CD4-positive, alpha-beta T cell treated with Interleukin-15 for 1 hour (primary cell): Measurements from ENCODE around the gene ADORA1.

Source experiments
- DNase-seq: peaks from one replicate; pipeline ENCODE4 v3.0.0-alpha.2; 2020

The ADORA1 gene

DNA sequence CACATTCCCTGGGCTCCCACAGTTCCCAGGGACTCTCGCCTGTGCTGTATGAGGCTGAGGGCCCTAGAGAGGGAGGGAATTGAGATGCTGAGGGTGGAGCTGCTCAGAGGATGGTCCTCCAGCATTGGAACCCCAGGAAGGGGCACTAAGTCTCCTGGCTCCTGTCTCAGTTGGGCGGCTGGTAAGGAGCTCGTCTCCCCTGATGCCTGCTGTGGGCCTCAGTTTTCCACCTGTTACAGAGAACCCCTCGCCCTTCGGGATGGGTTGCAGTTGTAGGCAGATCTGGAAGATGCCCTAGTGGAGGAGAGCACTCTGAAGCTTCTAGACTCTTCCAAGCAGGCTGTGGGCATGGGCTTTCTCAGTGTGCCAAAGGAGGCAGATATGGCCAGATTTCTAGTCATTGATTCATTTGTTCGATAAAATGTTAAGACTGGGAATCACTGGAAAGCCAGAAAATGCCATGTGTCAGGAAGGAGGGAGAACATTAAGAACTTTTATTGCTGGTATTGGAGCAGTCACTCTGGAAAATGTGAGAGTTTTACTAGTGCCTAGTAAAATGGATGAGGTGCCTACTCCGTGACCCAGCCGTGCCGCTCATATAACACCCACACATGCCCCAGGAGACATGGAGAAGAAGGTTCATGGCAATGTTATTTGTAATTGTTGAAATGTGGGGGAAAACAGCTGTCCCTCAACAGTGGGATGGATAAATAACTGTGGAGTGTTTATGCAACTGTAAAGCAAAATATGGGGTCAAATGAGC lies 48.9 kb downstream of the ADORA1 start:
- DNase-seq, result no peak

DNA sequence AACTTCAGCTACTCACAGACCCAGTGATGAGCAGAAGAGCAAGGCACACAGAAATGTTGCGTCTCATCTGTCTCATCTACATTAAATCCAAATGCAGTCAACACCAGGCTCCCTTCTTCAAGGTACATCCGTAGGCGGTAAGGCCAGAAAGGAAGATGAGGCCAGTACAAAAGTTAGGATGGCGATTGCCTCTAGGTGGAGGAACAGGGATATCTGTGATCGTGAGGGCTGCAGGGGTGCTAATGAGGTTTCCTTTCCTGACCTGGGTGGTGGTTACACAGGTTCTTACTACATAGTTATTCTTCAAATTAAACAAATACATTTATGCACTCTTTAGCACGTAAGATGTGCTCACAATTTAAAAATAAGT lies 49.5 kb downstream of the ADORA1 start:
- DNase-seq, result no peak

DNA sequence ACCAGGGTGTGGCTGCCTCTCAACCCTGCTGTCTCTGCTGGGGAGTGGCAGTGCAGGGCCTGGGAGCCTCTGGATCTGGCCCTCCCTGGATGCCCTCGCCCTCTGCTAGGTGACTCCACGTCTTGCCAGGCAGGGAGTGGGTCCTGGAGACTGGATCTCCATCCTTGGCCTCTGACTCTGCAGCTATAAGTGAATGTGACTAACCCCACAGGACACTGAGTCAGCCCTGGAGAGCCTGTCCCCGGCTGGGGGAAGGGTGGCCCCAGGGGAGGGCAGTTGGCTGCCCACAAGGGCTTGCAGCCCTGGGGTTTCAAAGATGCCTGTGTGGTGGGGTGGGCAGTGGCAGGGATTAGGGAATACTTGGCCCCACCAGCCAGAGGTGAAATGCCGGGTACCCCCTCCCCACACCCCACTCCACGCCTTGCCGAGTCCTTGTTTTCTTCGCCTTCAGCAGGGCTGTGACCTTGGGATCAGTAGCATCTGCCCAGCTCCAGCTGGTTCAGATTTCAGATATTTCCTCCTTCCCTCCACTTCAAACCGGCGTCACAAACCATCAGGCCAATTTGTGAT lies 50.0 kb downstream of the ADORA1 start:
- peak; percentile 16 for DNase-seq

DNA sequence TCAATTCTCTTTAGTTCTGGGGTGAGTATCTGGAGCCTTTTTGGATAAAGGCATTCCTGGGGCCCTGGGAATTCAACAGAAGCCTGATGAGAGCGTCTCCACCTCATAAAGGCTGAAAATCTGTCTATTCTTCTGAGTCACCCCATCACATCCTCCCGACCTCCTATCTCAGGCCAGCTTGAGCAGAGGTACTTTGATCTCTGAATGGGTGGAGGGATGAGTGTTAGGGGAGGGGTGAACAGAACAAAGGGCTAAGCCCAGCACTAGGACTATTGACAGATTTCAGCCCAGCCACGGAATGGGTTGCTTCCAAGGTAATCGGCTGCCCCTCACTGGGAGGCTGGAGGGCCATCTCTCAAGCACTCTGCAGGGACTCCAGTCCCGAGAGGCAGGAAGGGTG lies 50.6 kb downstream of the ADORA1 start:
- DNase-seq, result peak; percentile 3

DNA sequence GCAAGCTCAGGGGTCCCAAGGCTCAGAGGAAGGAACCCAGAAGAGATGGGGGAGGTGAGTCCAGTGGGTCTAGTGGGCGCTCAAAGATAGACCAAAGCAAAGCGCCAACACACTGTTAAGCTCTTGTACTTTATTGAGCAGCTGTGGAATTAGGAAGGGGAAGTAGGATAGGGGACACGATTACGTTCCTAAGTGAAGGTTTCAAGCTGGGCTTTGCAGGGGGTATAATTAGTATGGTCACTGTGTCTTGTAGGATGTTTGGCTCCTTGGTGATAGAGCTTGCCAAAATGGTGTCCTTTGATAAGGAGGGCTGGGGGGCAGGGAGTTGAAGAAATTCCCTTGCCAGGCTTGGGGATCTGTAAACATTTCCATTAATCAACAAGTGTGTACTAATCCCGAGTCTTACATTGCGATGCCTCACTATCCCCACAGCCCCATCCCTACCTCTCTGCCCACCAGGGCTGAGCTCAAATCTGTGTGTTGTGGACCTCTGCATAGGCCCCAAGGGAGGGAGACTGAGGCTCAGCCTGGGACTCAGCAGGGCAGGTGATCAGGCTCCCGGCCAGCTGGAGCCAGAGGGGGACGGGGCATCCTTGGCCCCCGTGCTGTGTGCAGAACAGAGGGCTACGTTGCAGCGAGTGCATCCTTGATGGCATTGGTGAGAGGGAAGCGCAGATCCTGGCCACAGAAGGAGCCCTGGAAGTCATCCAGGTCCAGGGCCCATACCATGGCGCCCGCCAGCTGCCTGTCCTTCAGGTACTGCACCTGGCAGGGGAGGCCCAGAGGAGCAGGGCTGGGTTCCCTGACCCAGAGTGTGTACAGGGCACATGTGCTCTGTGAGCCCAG lies 51.5 kb downstream of the ADORA1 start:
- no peak for DNase-seq

DNA sequence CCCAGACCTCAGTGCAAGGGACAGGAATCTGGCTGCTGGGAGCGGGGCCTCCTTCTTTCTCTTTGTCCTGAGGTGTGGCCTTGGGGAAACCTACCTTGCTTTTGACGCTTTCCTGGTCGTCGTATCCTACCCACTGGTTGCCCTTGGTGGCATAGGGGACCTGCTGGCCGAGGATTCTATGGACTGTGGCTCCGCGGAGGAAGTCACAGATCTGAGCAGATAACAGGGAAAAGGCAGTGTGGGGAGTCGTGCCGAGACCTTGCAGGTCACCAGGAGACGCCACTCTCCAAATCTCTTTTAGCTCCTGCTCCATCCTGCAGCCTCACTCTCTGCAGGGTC lies 52.1 kb downstream of the ADORA1 start:
- DNase-seq, result no peak

DNA sequence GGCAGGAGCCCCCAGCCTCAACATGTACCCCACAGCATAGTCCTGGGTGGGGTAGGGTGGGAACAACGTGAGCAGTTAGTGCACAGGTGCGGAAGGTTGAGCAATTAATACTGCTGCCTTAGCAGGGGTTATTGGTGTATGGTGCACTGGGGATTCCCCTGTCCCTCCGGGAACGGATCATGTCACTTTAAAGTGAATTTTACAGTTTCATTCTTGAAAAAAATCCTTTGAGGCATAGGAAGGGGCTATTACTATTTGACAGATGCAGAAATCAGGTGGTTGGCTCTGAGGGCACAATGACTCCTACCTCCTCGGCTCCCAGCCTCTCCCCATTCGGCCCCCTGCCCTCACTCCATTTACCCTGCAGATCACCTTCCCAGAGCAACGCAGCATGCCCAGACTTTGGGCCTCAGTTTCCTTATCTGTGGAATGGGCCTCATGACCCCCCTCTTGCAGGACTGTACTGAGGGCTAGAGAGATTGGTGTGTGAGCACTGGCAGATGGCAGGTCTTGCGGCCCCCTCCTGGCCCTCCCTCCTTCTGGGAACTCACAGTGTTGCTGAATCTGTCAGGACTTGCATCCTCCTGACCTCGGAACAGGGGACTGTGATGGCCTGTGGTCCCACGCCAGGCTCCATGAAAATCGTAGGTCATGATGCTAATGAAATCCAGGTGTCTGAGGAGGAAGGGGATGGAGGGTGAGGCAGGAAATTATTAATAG lies 53.2 kb downstream of the ADORA1 start:
- no peak for DNase-seq

DNA sequence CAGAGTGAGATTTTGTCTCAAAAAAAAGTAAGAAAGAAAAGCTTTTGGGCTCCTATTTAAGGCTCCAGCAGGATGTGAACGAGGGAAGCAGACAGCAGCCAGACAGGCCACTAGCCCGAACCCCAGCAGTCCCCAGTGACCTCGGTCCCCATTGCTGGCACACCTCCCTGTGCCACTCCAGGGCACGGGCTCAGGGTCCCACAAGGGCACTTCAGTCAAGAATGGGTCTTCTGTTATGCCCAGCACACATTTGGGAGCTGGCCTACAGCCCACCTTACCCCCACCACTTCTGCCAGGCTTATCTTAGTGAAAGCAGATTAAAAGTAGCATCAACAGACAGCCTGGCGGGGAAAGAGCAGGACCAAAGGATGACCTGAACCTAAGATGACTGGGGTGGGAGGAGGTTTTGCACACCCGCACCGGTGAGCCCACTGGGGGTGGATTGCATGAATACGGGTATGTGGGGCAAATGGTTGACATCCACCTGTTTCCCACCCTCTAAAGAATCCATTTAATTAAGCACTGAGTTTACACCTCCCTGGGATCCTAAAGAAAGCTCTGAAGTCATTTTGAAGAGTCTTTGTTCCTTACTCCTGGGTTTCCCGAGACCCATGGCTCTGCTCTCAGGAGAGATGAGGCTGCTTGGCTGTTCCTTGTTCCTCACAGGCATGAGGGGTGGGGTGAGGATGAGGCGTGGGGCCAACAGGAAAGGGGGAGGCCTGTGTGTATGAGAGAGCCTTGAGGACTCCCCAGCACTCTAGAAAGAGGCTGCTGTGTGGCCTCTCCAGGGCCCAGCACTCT lies 54.3 kb downstream of the ADORA1 start:
- no peak for DNase-seq

DNA sequence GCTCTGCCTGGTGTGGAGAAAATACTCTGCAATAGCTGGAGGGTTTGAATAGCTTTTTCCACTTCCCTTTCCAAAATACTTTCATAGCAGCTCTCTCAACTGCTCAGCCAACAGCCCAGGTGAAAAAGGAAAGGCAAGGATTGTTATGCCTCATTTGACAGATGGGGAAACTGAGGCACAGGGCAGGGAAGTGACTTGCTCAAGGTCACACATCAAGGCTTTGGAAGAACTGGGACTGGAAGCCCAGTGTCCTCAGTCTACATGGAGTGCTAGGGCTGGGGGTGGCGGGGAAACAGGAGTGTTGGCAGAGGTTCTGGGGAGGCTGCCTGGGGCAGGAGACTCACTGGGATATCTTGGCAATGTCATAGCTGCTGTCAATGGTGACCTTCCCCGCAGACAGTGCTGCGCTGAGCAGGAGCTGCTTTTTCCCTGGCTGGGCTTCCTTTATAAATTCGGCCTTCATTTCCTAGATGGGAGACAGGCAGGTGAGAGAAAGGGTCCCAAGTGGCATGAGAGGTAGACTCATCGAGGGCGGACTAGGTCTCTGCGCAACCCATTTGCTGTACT lies 54.9 kb downstream of the ADORA1 start:
- DNase-seq, result no peak

DNA sequence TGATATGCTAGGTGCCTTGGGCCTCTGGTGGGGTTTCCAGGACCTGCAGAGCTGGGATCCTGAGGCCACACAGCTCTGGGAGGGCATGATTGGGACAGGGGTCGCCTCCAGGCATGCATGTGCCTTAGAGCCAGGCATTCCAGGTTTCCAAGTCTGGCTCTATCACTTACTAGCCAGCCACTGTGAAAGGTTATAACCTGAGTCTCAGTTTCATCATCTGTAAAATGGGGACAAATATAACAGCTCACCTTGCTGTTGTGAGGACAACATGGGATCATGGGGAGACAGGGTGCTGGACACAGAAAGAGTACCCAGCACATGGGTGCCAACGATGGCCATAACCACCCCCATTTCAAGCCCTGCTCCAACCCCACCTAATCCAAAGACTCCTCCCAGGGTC lies 56.3 kb downstream of the ADORA1 start:
- DNase-seq, result no peak

DNA sequence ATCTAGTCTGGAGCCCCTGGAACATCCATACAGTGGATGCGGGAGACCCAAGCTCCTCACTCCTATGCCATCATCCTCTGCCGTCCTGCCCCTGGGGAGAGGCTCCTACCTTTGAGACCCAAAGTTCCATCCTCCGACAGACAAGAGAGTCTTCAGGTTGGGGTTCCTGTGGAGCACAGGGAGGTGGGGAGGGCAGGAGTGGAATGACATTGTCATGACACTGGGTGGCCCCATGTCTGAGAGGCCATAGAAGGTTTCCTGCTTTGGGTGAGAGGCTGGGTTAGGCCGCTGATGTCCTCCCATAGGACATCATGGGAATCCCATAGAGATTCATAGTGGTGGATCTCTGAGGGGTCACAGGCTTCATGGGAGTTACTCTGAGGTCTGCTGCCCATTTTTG lies 56.9 kb downstream of the ADORA1 start:
- DNase-seq, result no peak

DNA sequence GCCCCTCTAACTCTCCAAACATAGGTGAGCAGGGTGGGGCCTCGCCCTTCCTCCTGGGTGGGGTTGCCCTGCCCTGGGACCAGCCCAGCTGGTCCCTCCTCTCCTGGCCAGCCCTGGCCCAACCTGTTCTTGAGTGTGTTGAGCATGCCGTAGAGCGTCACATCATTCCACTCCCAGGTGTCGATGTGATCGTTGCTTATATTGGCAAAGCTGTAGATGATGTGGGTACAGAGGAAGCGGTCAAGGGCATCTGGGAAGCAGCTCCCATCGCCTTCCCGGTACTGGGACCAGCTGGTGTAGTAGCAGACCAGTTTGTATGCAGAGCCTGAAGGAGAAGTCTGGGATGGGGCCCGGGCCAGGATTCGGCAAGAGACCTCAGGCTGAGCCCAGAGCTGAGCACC lies 57.5 kb downstream of the ADORA1 start:
- DNase-seq, result no peak

DNA sequence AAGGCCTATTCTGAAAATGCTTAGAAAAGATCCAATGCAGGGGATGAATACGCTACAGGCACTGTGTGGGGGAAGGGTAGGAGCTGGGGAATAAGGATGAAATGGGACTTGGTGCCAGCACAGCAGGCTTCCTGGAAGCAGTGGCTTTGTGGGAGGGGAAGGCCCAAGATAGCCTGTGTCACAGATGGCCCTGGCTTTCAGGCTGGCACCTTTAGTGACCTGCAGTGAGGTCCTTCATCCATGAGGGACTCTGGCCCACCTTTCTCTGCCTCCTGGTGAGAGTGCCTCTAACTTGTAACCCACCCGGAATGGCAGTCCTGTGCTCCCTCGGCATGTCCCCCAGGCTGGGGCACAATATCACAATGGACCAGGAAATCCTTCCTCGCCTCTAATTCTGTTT lies 58.1 kb downstream of the ADORA1 start:
- DNase-seq, result no peak

DNA sequence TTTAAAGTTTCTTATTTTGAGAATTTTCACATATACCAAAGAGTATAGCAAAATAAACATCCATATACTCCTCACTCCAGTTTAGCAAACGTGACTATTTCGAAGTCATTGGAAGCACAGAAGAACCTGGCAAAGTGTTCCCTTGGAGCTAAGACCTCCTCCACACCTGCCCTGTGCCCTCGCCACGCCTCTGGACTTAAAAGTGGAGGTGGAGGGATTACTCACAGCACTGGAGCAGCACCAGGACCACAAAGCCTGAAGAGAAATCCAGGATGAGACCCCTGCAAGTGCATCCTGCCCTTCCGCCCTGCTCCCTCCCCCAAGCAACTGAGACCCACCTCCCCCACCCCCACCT lies 58.5 kb downstream of the ADORA1 start:
- no peak for DNase-seq

DNA sequence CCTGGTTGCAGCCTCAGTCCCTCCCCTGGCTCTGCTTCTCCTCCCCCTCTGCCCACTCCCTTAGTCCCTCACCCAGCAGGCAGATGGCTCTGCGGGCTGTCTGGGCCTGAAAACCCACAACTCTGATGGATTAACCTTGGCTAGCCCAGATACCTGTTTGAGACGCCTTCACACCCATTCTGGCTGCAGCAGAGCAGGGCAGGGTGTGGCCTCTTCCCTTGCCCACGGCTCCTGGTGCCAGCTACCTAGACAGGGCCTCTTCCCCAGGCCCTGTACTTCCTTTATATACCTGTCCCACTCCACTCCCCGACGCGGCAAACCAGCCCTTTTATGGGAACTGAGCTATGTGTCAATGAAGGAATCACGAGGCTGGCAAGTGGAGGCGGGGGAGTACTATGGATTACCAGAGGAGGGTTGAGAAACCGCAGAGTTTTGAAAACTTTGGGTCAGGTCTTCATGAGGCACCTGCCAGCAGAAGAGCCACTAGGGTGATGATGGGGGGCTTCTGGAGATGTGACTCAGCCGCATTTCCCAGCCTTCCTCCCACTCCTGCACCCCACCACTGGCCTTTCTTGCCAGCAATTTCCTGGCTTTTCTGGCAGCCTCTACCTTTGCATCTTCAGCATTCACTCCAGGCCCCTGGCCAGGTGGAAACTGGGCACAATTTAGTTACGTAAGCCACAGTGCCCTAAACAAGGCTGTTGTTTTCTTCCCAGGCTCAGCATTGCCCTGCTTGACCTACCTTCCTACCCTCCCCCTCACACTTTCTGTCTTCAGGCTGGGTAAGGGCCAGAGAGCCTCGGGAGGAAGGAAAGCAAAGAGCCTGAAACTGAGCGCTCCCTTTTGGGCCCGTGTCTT lies 59.1 kb downstream of the ADORA1 start, which contains the start of gene CHI3L1:
CHI3L1 (minus strand) TSS at position 259 of the 858 bp plus-strand sequence; CDS start at position 178, 81 bp downstream.
- no peak for DNase-seq

DNA sequence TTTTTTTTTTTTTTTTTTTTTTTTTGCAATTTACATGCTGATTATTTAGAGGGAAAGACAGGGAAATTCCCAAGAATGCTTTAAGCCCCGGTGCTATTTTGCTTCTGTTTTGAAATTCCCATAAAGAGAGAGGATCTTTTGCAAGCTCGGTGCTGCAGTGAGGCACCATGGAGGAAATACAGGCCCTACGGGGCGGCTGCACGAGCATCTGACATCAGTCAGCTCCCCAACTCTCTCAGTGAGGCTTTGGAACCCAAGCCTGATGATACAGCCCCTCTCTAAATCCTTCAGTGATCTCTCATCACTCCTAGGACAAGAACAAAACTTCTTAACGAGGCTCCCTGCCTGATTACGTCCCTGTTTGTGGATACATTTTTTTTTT lies 59.8 kb downstream of the ADORA1 start:
- no peak for DNase-seq

DNA sequence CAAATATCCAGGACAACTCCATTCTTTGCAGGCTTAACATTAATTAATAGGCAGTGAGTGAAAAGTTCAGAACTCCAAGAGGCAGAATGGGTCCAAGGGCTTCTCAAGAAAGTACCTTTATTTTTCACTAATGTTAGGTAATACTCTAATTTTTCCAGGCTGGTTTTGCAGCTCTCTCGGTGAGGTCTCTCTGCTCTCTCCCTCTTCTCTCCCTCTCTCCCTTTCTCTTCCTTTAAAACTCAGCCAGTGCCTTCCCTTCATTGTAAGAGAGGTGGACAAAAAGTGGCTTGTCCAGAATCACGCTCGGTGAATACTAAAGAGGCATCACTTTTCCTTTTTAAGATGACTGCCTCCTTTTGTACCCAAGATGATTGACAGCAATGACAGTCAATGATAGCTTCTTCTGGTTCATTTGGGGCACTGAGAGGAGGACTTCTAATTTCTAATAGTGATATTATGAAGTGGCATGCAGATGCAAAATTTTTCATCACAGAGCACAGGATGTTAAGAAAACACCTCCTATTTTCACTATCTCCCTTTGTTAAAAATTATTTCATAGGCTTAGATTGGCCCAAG lies 60.3 kb downstream of the ADORA1 start:
- DNase-seq, result no peak

DNA sequence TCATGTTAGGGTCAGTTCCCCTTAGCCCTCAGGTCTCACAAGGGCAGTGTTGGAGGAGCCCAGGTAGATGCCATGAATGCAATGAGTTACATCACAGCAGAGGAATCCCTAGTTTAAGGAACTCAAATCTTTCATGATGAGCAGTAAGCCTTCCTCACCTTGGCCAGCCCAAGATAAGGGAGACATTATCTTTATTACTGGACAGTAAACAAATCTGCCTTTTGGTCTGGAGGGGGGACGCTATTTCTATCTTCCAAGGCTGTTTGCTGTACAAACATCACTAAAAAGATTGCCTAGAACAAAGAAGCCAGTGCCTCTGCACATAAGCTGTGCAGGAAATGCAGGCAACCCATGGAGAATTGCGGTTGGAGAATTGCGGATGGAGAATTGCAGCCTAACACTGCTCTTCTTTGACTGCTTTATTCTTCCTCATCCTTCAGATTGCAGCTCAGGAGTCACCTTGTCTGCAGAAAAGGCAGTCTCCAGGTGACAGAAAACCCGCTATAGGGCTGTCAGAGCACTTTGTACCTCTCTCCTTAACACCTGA lies 61.2 kb downstream of the ADORA1 start:
- DNase-seq, result no peak

DNA sequence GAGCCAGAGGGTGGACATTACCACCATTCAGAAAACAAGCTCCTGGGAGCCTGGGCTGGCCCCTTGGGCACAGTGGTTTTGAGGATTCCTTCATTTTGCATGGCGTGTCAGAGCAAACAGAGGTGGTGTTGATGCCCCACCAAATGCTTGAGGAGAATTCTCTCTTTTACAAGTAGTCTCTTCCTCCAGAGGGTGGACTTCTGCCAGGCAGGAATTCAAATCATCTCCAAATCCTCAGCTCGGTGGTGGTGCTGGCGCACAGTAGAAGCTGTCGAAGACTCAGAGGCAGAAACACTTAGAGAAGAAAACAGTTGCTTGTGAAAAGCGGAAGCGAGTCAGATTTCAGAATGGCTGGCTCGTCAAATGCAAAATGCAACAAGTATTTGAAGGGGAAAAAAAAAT lies 62.4 kb downstream of the ADORA1 start:
- no peak for DNase-seq

DNA sequence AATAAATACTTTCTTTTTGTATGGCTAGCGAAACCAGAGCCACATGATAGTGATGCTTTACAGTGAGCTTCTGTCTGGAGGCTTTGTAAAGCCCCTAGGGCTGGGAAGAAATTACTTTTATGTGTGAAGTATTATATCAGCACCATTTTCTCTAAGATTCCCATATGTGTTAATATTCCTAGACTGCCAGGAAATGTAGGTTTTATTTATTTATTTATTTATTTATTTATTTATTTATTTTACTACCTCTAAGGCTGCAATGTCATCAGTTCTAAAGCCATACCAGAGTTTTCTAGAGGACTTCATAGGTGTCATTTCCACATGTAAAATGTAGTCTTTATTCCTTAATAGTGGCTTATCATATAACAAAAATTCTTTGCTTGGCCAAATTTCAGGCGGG lies 63.4 kb downstream of the ADORA1 start:
- no peak for DNase-seq

DNA sequence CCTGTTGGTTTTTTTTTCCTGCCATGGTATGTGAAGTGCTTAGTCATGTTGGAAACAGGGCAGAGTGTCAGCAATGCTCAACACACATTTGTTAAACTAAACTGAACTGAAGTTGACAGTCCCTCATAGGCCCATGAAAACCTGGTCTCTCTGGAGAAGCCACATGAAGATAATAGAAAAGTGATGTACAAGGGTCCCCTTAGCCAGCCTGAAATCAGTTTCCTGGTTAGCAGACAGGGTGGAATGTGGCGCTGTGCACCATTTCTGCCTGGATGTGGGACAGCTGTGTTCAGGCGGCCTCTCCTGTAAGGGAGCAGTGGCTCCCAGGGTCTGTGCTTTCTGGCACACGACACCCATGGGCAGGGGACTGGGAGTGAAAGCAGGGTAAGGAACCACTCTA lies 68.8 kb downstream of the ADORA1 start:
- DNase-seq, result no peak
